ENCODE results near the gene DNAAF8. TPM values are rescaled to one million over a fixed set of nuclear protein-coding genes. Genes with fewer than 3 reads are reported as not detected.

The DNAAF8 gene
- total RNA-seq = 0.62 TPM

DNA sequence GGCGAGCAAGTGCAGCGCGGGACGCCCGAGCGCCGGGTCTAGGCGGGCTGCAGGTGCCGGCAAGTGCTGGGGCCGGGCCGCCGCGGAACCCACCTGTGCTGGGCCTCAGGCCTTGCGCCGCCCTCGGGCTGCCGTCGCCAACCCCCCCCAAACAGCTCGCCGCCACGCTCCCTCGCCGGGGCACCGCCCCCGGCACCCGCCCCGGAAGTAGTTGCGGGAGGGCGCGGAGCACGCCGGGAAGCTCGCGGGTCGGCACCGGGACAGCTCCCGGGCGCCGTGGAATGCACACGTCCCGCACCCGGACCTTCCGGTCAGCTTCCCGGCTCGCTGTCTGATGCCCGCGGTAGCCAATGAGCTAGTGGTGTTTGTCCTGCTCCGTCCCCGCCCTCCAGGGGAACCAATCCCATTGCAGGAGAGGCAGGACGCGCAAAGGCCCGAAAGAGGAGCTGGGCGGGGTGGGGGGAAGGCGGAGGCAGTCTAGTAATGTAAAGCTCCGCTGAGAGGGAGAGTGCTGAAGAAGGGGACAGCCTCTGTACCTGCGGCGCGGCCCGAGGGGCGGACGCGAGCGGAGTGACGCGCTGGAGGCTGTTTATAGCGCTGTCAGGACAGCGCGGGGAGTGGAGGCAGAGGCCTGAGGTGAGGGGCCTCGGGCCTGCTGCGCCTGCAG is at the start of gene DNAAF8, which contains the start of gene ANKS3:
Gene DNAAF8, plus strand, starts transcription at position 475 of the 667 bp plus-strand sequence. CDS start 1,978 bp downstream, outside the sequence.
Gene ANKS3, minus strand, starts transcription at position 209 of the 667 bp plus-strand sequence. CDS start 4,122 bp downstream, outside the sequence.
- peak; percentile 96 for DNase-seq

DNA sequence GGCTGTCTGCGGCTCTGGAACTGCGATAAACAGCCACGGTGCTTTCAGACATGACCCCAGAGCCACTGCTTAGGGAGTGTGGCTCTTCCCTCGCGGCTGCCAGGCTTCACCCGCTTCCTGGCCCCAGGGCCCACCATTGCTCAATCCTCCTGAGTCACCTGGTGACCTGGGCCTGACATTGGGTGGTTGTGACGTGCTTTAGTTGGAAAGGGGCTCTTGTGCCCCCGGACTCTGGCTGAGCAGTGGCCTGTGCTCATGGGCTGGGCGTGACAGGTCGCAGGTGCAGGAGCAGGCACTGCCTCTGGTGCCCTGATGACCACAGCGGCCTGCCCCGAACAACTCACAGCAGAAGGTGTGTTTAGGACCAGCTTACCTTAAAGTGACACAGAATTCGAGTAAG is 49.6 kb upstream of the DNAAF8 start:
- no peak for DNase-seq

DNA sequence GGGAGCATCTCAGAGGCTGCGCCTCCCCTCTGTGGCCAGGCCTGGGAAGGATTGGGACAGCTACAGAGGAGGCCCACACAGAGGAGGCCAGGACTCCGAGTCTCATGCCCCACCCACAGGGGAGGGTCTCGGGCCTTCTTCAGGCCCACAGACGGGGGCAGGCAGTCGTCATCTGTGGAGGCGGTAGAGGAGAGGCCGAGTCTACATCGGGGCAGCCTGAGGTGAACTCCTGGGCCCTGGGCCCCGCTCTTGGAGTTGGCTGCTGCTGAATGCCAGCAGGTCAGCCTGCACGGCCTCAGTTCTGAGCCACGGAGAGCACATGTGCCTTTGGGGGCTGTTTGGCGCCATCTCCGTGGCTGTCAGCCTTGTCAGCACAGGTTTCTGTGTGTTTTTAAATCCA is 49.0 kb upstream of the DNAAF8 start:
- DNase-seq = no peak

DNA sequence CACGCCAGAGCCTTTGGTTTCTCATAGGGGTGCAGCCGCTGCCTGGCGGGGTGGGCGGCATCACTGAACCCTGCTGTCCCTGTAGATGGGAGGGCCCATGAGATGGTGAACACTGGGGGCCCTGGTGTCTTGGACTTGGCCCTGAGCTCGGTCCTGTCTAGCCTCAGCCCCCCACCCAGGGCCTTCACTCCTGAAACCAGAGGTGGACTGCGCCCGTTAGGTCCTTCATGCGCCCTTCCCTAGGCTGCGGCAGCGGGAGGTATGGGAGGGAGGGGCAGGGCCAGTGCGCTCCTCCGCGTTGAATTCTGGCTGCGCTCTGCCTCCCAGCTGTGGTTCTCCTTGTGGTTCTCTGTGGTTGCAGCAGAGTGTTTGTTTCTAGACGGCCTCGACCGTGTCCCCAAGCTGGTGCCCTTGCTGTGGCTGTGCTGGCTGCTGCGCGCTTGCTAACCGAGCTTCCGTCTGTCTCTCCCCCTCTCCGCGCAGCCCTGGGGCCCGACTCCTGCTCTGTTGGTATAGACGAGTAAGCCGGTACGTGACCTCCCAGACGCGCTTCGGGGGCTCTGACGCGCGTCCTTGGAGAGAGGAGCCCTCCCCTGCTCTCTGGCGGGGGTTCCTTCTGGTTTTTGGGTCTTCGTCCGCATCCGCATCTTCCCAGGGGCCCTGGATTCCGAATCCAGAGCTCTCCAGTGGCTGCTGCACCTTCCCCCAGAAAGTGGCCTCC is 48.4 kb upstream of the DNAAF8 start:
- DNase-seq = no peak

DNA sequence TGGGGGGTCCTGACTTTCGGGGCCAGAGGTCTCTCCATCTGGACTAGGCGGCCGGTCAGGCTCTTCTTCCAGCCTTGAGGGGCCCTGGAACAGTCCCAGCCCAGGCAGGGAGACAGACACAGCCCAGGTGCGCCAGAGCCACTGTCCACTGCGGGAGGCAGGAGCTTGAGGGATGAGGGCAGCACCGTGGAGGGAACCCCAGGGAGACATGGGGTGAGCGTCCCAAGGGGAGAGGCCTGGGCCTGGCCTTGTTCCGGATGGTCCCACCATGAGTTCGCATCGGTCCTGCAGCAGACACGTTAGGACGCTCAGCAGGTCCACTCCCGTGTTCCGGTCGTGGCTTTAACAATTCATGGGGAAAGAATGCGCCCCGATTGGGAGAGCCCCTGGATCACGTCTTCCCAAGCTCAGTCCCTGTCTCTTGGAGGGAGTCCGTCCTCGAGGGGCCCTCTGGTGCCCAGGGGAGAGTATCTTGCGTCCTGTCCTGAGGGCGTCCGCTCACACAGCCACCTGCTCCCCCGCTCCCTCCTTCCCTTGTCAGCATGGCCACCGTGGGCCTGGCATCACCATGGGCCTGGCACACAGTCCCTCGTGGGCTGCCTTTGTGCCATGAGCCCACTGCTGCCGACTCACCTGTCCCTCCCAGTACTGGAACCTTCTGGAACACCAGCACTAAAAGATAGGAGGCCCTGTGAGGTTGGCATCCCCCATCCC is 47.7 kb upstream of the DNAAF8 start:
- no peak for DNase-seq

DNA sequence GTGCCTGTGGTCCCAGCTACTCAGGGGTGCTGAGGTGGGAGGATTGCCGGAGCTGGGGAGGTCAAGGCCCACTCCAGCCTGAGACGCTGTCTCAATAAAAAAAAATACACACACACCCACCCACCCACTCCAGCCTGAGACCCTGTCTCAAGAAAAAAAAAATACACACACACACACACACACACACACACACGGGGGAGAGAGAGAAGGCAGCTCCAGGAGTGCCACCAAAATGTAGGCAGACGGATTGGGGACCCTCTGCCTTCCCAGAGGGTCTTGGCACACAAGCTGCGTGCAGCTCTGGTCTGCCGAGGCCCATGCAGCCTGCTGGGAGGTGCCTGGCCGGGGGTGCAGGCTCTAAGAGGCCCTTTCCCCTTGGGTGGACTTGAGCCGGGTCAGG is 46.9 kb upstream of the DNAAF8 start:
- no peak for DNase-seq

DNA sequence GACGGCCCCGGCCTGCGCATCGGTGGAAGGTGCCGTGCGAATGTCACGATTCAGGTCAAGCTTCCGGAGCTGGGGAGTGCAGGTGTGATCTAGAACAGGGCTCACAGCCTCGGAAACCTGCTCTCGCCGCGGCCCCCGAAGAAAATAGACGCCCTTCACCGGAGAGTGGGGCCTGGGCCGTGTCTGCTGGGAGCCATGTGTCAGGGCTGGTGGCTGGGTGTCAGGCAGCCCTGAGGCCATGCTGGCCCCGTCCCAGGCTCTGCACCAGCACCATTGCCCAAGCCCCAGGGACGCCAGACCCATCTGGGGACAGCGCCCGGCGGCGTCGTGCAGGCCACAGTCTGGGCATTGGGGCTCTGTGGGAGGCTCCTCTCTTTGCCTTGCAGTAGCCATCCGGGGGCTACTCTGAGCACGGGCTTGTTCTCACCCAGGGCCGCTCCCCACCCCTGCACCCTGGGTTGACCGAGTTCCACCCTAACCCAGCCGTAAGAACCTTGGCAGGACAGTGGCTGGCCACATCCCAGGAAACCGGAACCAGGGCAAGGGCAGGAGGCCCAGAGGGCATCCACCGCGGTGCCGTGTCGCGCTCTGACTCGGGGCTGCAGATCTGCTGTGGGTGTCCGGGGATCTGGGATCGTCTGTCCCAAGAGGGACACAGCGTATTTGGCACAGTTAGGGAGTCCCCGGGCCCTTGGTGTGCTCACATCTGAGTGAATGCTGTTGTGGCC is 46.2 kb upstream of the DNAAF8 start:
- no peak for DNase-seq

DNA sequence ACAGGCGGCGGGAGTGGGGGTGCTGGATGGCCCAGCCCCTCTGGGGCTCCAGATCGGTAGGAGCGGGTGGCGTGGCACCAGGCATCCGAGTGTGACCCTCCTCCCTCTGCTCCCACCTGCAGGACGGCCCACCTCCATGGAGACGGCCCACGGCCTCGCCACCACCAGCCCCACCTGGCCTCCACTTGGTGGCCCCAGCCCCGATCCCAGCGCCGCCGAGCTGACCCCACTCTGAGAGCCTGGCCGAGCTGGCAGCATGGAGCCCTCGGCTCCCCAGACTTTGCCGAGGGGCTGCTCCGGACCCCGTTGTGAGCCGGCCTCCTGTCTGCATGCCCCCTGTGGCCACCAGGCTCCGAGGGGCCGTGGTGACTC is 45.7 kb upstream of the DNAAF8 start:
- no peak for DNase-seq

DNA sequence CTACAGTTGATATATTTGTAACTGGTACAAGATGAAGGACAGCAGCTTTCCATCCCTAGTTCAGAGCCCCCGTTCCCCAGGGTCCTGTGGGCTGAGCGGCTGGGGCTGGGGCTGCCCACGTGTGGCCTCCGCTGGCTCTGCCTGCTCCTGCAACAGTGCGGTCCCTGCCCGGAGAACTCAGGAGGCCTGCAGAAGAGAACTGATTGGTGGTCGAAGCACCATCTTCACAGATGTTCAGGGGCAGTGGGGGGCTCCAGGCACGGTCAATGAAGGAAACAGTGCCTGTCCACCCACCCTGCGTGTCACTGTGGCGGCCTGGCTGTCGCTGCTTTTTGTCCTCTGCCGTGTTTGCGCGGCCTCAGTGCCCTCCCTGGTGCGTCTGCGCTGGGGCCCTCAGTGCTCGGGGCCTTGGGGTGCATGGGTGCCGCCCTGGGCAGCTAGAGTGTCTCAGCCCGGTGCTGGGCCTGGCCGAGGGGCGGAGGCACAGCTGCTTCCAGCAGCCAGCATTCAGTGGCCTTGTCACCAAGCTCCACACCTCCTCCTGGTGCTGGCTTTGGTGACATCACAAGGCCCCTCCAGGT is 45.2 kb upstream of the DNAAF8 start:
- no peak for DNase-seq

DNA sequence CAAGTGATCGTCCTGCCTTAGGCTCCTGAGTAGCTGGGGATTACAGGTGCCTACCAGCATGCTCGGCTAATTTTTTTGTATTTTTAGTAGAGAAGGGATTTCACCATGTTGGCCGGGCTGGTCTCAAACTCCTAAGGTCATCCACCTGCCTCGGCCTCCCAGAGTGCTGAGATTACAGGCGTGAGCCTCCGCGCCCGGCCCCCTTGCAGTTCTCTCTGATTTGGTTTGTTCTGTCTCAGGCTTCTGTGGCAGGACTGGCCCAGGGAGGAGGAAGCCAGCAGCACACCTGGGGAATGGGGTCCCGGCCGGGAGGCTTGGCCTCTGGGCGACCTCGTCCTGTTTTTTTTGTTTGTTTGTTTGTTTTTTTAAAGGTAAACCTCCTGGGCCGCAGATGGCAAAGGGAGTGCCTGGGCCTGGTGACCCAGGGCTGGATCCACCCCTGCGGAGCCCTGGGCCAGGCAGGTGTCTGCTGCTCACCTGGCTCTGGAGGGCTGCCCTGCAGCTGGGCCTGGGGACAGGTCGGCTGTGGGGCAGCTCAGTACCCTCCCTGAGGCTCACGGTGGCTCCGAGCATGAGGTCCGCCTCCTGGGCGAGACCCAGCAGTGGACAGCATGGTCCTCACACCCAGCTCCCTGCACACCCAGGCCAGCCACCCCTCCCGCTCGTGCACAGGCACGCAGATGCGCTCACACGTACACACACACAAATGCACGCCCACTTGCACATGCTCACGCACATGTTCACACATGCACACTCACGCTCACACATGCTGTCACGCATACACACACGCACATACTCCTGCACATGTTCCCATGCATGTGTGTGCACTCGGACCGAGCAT is 44.3 kb upstream of the DNAAF8 start:
- no peak for DNase-seq

DNA sequence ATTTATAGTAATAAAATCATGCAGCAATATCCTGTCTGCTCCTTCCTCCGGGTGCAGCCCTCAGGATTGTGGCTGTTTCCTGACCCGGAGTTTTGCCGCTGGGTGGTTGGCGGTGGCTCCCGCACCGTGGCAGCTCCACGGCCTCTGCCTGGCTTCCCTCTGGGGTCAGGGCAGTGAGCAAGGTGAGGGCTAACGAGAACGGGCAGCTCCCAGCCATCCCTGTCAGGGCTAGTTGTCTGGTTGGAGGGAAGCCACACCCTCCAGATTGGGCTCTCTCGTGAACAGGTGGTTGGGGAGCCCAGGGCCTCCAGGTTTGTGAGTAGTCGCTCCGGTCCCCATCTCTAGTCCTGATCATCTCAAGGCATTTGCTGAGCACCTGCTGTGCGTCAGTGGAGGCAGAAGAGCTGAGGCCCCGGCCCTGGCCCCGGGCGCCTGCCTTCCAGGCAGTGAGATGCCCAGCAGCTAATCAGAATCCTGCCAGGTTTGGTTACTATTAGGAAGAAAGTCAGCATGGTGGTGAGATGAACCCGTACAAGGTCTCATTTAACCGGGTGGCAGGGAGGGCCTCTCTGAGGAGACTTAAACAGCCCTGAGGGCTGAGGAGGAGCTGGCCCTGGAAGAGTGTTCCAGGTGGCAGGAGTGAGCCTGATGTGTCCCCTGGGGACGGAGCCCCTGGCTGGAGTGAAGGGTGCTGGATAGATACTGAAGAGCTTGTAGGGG is 43.2 kb upstream of the DNAAF8 start:
- DNase-seq = no peak

DNA sequence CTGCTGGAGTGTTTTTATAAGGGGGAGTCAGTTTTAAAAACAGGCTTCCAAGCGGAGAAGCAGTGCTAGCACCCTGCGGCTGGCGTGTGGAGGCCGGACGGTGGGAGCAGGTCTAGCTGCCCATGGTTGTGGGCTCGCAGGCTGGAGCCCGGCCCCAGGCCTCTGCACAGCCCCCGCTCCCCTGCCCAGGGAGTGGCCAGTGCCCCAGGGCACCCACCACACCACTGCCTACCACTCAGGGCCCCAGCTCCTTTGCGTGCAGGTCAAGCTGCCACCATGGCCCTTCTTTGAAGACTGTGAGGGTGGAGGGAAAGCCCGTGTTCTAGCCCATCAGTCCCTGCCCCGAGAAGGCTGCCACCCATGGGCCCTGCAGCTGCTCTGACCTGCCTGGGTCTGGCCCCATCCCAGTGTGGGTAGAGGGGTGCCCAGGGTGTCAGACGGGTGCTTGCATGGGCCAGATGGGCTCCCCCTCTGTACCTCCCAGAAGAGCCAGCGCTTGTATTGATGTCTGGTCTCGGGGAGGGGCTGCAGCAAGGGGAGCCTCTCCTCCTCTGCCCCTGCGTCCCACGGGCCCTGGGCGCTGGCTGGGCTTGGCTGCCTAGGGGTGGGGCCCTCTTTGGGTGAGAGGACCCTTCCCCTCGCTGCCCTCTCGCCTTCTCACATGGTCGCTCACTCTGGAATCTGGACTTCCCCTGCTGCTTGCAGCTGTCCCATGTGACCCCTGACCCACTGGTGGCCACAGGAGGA is 42.5 kb upstream of the DNAAF8 start:
- DNase-seq = no peak

DNA sequence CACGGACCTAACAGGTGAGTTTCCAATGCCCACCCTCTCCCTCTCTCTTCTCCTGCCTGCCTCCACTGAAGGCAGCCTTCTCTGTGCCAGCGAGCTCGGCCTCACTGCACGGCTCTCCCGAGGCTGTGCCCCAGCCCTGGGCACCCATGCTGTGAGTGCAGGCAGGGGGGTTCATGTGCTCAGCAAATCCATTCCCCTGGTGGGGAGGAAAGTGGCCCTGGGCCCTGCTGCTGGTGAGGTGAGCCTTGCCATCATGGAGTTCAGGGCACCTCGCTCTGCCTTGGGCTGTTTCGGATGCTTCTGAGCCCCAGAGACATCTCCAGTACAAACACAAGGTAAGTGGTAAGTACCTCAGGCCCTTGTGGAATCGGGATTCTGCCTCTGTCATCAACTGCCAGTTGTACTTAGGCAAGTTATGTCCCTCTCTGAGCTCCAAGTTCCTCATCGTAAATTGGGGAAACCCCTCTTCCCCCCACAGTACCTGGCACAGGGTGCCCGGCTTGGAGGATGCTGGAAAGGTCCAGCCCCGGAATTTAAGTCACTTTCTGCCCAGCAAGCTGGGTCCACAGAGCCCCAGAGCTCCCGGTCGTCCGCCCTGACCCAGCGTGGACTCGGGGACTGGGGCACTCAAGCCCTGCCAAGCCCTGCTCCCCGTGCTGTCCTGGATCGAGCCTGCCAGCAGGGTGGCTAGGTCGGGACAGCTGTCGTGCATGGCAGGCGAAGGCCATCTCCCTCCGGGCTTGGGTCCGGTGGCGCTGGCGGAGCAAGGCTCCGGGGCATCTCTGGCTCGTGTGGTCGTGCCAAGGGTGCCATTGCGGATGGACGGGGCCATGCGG is 41.7 kb upstream of the DNAAF8 start:
- DNase-seq = no peak

DNA sequence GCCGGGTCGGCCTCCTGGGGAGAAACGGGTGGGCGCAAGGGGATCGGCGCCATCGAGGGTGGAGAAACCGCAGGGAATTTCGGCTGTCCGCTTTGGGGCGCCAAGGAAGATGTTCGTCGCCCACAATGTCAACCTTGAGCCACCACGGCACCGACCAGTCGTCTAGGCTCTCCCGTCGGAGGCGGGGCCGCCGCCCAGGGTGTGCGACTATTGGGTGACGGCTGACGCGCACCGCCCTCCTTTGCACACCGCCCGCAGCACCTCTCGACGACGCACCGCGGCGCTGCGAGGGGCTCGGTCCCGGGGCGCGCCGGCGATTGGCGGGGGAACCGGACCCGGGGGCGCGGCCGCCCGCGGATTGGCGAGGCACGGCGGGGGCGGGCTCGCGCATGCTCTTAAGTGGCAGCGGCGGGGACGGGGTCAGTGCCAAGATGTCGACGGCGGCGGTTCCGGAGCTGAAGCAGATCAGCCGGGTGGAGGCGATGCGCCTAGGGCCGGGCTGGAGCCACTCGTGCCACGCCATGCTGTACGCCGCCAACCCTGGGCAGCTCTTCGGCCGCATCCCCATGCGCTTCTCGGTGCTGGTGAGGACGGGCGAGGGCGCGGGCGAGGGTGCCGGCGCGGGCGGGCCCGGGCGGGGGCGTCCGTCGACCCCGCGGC is 40.9 kb upstream of the DNAAF8 start, which contains the start of gene NUDT16L1:
Gene NUDT16L1, plus strand, starts transcription at position 267 of the 660 bp plus-strand sequence. Its CDS starts 165 bp downstream, at position 432.
- DNase-seq = peak; percentile 97

DNA sequence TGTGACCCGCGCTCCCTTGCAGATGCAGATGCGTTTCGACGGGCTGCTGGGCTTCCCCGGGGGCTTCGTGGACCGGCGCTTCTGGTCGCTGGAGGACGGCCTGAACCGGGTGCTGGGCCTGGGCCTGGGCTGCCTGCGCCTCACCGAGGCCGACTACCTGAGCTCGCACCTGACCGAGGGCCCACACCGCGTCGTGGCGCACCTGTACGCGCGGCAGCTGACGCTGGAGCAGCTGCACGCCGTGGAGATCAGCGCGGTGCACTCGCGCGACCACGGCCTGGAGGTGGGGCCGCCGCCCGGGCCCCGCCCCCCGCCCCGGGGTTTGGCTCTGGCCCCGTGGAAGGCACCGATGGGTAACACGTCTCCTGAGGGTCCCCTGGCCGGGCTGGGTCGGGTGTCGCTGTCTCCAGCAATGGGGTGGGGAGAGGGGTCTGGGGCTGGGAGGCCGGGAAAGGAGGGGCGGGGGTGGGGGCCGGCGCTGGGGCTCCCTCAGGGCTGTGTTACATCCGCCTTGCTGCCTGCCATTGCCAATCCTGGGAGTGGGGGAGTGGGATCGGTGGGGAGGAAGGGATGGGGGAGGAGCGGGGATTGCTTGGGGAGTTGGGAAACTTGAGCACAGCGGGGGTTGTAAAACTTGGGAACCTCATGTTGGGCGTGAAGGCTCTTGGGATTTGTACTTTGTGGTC is 40.2 kb upstream of the DNAAF8 start:
- DNase-seq = no peak

DNA sequence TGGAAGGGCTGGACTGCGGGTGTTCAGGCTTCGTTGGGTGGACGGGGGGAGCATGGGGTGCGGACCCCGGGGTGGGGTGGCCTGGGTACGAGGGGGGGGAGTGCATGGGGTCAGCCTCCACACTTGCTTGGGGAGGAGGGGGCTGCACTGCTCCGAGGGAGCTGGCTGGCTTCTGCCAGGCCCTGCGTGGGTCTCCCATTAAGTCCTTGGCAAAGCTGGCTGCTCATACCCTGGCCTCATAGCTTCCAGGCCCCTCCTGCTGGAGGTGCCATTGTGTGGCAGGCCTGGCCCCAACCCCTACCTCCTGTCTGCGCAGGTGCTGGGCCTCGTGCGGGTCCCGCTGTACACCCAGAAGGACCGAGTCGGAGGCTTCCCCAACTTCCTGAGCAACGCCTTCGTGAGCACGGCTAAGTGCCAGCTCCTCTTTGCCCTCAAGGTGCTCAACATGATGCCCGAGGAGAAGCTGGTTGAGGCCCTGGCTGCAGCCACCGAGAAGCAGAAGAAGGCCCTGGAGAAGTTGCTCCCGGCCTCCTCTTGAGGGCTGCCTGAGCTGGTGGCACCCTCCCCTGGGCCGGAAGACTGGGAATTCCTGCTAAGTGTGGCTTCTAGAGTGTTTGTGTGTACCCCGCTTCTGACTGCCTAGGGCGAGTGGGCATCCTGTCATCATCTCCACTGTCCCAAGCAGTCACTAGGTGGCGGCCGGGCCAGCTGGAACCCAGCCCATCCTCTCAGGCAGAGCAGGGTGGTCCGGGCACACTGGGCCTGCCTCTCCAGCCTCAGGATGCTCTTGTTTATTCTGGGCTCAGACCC is 39.5 kb upstream of the DNAAF8 start:
- DNase-seq = no peak

All from occipital lobe (tissue), 2 donors.